NCI-H69 (cell line): Measurements from ENCODE around the gene PTDSS2.
A peak's percentile ranks its signal among the peaks of the same experiment; 100 is the strongest.
"Not testable (repeated sequence)": the region's sequence is repeated elsewhere in the genome, so short reads cannot be mapped to it uniquely, and the experiment has no call there.

Experiments
- DNase-seq: peaks from one replicate; lab custom pipeline; 2025; lab: John Stamatoyannopoulos, UW

PTDSS2 gene

DNA sequence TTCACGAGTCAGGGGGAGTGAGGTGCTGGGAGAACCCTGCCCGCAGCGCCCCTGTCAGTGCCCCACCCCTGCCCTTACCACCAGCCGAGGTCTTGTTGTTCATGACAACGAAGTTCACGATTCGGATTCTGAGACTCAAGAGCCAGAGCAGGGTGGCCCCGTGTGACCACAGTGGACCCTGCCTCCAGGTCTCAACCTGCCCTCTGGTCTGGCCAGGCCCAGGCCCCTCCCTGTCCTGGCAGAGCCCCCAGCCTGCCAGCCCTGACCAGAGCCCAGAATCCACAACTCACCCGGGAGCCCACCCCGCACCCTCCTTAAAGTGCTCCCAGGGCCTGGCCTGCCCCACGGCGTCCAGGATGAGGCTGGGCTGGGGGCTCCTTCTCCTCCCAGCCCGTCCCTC is 18.2 kb upstream of the PTDSS2 start:
- DNase-seq, result no peak

DNA sequence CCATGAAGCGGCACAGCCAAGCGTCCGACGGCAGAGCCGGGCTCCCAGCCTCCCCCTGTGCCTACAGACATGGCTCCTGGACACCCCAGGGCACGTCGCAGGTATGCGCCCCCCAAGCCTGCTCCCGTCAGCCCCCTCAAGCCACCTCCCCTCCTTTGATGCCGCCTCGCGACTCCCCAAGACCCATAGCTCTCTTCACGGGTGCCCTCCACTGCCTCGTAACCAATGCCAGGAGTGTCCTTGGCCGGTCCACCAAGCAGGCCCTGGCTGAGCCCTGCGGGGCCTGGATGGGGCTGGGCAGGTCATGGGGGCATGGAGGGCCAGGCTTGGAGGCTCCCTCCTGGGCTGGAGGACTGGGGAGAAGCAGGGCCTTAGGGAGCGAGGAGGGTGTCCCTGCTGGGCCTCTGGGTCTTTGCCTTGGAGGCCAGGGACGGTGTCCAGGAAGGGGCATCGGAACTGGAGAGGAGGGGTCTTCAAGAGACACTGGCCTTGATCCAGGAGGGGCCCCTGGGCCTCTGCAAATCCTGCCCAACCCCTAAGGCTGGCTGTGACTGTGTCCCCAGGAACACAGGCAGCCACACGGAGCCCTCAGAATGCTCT is 17.5 kb upstream of the PTDSS2 start:
- no peak for DNase-seq

DNA sequence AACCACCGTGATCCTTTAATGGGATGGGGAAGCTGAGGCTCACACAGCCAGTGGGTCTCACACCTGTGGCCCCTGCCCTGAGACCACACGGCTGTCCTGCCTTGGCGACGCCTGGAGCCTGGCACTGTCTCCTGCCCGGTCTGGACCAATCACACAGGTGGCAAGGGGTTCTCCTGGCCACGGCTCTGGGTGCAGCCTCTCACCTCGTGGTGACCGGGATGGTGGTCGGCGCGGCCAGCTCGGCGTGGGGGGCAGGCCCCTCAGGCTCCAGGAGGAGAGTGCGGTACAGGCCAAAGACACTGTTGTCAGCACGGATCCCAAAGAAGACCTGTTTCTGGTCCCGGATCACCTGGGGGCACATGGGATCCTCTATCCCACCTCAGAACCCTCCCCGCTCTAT is 17.0 kb upstream of the PTDSS2 start:
- DNase-seq, result no peak

DNA sequence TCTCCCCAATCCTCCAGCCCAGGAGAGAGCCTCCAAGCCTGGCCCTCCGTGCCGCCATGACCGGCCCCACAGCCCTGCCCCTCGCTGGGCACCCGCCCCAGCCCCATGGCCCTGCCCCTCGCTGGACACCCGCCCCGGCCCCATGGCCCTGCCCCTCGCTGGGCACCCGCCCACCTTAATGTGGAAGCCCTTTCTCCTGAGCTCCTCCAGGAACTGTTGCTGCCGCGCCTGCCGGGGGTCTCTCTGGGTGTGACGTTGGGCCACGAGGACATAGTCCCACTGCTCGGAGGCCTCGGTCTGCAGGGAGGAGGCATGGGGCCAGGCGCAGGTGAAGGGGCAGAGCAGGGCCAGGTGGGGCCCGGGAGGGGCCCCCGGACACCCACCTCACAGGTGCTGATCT is 16.4 kb upstream of the PTDSS2 start:
- DNase-seq, result no peak

DNA sequence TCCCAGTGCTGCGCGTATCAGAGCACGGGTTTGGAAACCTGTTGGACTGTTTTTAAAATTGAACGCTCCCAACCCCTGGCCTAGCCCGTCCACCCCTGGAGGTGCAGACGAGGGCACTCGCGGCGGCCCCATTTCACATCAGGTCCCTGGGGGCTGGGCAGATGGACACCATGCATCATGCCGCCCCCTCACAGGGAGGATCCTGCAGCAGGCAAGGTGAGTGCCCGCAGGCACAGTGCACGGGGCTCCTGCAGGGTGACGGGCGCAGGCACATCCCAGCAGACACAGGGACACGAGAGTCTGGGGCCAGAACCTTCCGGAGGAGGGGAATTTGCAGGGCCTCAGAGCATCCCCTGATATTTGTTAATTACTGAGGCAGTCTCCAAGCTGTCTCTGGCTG is 15.6 kb upstream of the PTDSS2 start:
- no peak for DNase-seq

DNA sequence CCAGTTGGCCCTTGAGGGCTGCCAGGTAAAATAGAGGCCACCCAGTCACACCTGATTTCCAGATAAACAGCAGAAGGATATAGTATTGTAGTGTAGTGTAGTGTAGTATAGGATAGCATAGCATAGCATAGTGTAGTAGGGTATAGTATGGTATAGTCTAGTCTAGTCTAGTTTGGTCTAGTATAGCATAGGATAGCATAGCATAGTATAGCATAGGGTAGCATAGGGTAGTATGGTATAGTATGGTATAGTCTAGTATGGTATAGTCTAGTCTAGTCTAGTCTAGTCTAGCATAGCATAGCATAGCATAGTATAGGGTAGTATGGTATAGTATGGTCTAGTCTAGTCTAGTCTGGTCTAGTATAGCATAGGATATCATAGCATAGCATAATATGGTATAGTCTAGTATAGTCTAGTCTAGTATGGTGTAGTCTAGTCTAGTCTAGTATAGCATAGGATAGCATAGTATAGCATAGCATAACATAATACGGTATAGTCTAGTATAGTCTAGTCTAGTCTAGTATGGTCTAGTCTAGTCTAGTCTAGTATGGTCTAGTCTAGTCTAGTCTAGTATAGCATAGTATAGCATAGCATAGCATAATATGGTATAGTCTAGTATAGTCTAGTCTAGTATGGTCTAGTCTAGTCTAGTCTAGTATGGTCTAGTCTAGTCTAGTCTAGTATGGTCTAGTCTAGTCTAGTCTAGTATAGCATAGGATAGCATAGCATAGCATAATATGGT is 14.9 kb upstream of the PTDSS2 start:
- DNase-seq, result not testable (repeated sequence)

DNA sequence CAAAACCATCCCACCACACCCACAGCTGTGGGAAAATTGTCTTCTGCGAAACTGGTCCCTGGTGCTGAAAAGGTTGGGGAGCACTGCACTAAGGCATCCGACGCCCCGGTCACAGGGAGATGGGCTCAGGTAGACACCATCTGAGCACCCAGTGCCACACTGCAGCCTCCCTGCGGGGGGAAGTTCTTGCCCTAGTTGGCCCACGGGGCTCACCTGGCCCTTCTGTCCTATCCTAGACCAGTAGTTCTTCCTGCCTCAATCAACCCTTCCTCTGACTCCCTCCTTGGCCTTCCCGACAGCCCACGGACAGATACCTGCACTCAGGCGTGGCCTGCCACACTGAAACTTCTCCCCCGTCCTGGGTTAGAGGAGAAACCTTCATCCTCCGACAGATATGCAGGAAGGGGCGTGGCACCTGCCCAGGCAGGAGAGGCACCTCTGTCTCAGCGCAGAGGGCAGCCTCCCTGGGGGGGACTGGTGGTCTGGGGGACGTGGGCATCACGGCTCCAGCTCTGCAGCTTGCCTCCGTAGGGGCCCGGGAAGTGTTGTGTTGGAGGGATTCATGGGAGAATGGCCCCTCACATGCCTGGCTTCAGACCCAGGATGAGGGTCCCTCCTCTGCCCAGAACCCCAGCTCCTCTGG is 12.7 kb upstream of the PTDSS2 start:
- DNase-seq, result no peak

DNA sequence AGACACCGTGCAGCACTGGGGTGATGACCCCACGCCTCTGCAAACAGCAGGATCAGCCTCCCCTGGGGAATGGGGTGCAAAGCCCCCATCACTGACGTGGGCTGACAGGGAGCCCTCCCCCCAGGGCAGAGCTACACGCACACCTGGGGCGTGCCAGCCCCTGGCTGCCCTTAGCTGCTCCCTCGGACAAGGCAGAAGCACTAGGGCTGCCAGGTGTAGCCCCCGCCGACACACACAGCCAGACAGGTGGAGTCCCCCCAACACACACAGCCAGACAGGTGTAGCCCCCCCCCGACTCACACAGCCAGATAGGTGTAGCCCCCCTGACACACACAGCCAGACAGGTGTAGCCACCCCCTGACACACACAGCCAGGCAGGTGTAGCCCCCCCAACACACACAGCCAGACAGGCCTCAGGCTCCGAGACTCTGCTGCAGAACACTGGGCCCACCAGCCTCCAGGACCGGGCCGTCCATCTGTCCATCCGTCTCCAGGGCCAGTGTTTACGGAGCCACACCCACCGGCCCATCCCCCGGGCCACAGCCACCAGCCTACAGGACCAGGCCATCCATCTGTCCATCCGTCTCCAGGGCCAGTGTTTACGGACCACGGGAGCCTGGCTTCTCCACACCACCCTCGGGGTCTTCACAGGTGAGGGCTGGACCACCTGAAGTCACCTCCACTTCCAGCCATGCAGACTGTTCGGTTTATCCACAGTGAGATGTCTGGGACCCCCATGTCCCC is 11.8 kb upstream of the PTDSS2 start:
- no peak for DNase-seq

DNA sequence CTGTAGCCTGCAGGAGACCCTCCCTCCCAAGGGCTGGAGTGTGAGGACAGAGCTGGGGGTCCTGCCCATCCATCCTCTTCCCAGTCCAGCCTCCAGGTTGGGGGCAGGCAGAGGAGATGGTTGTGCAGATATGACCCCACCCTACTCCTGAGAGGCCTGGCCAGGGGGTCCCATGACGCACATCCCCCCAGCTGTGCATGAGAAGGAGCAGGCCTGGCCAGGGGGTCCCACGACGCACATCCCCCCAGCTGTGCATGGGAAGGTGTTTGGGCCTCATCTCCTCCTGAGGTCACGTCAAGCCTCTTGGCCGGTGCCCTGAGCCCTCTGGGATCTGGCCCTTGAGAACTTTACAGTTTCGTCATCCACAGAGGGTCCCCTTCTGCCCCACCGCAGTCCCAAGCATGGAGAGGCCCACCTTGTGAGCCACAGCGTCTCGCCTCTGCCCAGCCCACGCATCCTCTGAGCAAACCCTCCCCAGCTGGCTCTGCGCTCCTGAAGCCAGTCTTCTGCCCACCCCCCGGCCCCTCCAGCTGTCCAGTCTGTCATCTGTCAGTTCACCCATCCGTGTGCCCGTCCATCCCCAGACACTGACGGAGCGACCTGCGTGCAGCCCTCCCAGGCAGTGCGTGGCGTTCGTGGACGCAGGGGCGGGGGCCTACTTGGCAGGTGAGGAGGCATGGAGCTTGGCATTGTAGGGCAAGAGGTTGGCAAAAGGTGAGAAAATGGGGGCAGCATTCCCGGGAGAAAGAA is 10.6 kb upstream of the PTDSS2 start:
- DNase-seq, result no peak

DNA sequence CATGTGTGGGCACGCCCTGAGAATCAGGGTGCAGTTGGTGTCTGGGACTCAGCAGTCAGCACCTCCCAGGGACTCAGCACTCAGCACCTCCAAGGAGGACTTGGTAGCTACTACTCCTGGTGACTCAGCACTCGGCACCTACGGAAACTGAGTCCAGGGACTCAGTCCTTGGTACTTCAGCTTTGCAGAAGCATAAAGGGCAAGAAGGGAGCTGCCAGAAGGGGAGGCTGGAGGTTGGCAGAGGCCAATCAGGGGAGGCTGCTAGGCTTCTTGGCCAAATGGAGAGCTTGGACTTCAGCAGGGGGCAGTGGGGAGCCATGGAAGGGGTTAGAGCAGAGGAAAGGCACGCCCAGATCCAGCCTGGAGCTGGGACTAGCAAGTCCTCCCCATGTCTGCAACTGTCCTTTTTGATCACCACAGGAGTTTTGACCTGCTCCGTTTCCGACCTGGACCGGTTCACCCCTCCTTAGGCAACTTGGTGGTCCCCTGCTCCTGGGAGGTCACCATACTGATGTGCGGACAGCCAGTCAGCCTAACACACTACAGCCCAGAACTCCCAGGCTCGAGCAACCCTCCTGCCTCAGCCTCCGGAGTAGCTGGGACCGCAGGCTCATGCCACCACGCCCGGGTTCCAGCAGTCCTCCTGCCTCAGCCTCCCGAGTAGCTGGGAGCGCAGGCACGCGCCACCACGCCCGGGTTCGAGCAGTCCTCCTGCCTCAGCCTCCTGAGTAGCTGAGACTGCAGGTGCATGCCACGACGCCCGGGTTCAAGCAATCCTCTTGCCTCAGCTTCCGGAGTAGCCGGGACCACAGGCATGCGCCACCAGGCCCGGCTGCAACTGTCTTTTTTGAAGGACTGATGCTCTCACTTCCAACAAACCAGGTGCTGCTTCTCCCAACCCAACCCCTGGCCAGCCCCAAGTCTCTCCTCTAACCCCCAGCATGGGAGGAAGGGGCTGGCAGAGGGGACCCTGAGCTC is 9.7 kb upstream of the PTDSS2 start:
- DNase-seq, result peak; percentile 20

DNA sequence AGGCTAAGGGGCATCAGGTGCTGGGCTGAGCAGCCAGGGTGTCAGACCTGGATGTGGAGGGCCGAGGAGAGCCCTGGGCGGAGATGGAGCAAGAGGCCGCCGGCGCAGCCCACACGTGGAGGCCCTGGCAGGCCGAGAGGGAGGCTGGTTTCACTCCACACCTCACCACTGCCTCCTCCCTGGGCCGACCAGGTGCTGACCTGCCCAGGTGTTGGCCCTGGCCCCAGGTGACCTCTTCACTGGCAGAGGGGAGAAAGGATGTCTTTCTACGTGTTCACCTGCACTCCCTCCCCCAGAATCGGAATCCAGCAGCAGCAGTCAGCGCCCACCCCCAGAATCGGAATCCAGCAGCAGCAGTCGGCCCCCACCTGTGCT is 9.0 kb upstream of the PTDSS2 start:
- DNase-seq, result no peak

DNA sequence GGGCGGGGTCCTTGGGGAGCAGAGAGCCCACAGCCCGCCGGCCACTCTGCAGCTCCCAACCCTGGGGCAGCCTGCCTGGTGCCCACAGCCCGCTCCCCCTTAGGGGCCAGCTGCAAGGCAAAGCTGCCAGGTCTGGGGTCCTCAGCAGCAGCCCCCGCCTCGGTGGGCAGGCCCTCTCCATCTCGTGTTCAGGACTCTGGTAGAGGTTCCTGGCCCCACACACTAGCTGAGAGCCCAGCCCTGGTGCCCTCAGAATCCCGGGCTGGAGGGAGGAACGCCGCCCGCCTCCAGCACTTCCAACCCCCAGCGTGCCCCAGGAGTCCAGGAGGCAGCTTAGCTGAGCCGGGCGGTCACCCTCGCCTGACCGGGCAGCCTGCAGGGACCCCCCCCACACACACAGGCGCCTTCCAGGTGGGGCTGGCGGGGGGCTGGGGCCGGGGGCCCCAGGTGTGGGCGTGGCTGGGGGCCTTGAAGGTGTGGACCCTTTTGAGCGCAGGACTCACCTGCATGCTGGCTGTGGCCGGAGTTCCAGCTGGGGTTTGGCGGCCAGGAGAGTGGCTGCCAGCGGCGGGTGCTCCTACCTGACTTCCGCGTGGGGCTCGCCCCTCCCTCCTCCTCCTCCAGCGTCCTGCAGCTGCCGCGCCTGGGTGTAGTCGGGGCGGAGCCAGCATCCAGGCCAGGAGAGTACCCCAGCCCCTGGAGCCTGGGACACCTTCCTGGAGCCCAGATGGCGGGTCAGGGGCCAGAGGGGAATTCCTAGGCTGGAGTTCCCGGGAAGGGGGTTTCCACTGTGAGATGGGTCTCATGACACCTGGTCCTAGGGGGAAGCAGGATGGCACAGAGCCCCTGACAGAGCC is 8.4 kb upstream of the PTDSS2 start, which contains the start of gene ANO9:
Gene ANO9 (minus strand): TSS at position 594 of the 857 bp plus-strand sequence. CDS start 85 bp downstream, at position 509.
- DNase-seq, result peak; percentile 89

DNA sequence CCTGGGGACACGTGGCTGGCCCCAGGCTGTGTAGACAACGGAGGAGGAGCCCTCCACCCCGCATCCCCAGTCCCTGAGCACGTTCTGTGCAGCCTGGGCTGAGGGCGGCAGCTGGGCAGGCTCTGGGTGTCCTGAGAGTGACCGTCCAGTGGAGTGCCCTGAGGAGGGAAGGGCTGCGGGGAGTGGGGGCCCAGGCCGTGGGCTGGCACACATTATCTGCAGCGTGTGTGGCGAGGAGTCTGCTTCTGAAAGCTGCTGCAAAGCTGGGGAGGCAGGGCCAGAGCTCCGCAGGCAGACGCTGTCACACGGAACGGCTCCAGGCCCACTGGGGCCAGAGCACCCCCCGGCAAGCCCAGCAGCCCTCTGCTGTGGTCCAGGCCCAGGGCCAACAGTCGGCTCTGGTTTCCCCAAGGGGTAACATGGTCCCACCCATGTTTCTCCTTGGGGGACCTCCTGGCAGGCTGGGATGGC is 7.4 kb upstream of the PTDSS2 start:
- no peak for DNase-seq

DNA sequence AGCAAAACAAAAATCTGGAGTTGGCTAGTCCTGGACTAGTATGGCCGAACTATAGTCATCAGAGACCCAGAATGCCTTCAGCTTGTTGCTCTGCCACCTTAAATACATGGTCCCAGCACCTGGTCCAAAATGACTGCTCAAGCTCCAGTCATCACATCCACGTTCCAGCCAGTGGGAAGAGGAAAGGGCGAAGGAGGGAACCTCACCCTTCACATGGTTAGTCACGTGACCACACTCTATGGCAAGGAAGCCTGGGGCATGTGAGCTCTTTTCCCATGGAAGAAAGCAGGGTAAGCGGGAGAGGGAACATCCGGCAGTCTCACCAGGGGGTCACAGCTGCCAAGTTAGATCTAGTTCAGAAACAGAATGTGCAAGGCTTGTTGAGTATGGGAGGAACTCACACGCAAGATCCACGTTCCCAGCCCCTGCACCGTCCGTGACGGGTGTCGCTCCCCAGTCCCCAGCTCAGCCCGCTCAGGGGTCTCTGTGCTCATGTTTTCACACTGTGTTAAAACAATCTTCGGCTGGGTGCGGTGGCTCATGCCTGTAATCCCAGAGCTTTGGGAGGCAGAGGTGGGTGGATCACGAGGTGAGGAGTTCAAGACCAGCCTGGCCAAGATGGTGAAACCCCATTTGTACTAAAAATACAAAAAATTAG is 6.4 kb upstream of the PTDSS2 start:
- peak; percentile 77 for DNase-seq

DNA sequence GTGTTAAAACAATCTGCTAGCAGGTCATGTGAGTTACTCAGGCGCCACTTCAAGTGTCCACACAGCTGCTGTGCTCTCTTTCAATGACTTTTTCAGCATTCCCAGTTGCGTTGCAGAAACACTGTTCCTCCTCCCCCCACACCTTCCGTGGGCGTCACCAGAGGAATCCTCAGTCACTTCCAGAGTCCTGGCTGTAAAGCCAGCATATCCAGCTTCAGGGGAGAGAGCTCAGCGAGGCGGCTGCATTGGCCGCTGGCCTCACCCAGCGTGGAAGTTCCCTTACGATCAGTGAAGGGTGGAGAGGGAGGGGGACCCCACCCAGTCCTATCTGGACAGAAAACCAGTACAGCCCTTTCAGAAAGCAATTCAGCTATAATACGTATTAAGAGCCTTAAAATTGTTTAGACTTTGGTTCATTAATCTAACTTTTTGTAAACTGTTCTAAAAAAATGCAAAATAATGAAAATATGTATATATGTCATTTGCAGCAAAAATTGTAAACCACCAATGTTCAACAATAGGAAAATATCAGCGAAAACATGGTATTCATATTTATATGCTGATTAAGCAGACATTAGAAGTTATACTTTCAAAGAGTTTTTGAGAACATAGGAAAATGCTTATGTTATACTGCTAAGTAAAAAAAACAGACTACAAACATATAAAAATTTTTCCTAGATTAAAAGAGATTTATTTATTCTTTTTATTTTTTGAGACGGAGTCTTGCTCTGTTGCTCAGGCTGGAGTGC is 5.5 kb upstream of the PTDSS2 start:
- peak; percentile 71 for DNase-seq

DNA sequence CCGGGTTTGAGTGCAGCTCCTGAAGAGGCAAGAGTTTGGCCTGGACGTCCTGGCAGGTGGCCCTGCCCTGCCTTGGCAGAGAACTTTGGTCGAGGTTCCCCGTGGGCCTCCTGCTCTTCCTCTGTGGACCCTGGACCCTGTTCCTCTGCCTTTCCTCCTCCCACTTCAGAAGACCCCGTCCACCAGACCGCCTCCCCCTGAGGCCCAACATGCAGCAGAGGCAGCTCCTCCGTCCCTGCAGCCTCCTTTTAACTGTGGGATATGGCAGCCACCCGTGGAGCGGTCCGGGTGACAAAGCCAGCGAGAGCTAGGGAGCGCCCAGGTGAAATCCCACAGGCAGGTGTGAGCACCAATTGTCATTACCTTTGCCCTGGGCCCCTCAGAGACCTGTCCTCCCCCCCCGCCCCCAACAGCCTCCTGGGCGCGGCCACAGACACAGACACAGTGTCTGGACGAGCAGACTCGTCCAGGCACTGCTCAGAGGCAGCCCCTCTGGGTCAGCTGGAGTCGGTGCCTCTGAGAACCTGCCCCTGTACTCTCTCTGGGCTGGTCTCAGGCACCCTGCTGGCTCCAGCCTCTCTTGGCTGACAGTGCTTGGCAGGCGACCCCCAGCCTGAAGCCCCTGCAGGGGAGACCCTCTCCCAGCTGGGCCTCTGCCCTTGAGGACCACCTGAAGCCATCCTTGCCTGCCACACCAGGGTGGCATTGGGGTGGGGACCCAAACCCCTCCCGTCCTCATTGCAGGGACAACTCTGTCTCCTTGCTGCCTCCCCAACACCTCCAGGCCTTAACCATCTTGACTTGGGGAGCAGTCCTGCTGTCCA is 4.1 kb upstream of the PTDSS2 start:
- DNase-seq, result peak; percentile 51

DNA sequence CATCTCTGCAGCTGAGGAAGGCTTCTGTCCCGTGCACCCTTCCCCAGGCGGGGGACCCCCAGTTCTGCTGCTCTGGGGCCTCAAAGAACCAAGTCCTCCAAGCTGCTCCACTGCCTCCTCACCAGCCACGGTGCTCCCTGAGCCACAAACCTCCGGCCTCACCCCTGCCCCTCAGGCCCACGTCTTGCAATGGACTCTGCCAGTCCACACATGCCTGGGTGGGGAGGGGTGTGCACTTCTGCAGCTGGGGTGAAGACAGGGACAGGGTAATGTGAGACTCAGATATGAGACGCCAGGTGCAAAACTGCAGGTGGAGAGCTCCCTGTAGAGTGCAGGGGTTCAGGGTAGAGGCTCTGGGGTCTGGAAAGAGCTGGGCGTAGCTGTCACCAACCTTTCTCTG is 3.2 kb upstream of the PTDSS2 start:
- DNase-seq, result peak; percentile 85
